K562 (cell line): ENCODE results near the gene MCC. TPM values are rescaled to one million over a fixed set of nuclear protein-coding genes. Genes with fewer than 3 reads are reported as not detected.
A peak's percentile ranks its signal among the peaks of the same experiment; 100 is the strongest.

Source experiments
- BCL6 ChIP-seq: fragments of 250-450 bp; sonication (Bioruptor Pico); IDR thresholded peaks from 2 replicates; pipeline ENCODE4 v1.4.0; 2020
- C11orf30 ChIP-seq: fragments of 450-650 bp; IDR thresholded peaks from 2 replicates; pipeline ENCODE4 v1.6.1; 2016; ENCODE audit warnings: low read depth, mild to moderate bottlenecking
- CBFA2T2 ChIP-seq: fragments of 450-650 bp; conservative IDR thresholded peaks from 2 replicates; pipeline ENCODE4 v1.6.1; 2017; ENCODE audit warnings: mild to moderate bottlenecking
- CBFA2T3 ChIP-seq: fragments of 450-650 bp; IDR thresholded peaks from 2 replicates; pipeline ENCODE4 v1.6.1; 2017
- CBX8 ChIP-seq: fragments of 200-600 bp; sonication (generic); IDR thresholded peaks from 2 replicates; pipeline ENCODE4 v1.6.1; 2012; ENCODE audit warnings: borderline replicate concordance, mixed run types, low read depth, mild to moderate bottlenecking, moderate library complexity, mixed read lengths, low read length, control low read depth, inconsistent platforms; ENCODE audit not compliant: poor library complexity, severe bottlenecking; ENCODE audit errors: extremely low read depth
- FOXA3 ChIP-seq, 2 experiments: fragments of 450-650 bp in 1 of 2; sonication (generic) in 1 of 2; formaldehyde crosslinking; IDR thresholded peaks in 1 of 2; conservative IDR thresholded peaks in 1 of 2; 2 replicates each; pipeline versions ENCODE4 v1.4.0 to v1.8.0; 2020 to 2022; ENCODE audit warnings: mild to moderate bottlenecking in 2 of 2, missing genetic modification reagents in 1 of 2
- HNRNPH1 ChIP-seq: fragments of 200-400 bp; formaldehyde crosslinking; optimal IDR thresholded peaks from 2 replicates; pipeline ENCODE3; 2017; ENCODE audit warnings: low read depth, mild to moderate bottlenecking, low read length, moderate library complexity
- KDM1A ChIP-seq, 2 experiments: fragments of 450-650 bp; IDR thresholded peaks; 2 replicates each; pipeline ENCODE4 v1.6.1; 2016; ENCODE audit warnings: mild to moderate bottlenecking in 2 of 2
- MEF2A ChIP-seq: IDR thresholded peaks from 2 replicates; pipeline ENCODE4 v1.6.1; 2011; ENCODE audit warnings: low read depth, mild to moderate bottlenecking, low read length, moderate library complexity; ENCODE audit not compliant: control insufficient read depth
- RBM17 ChIP-seq: fragments of 200-400 bp; formaldehyde crosslinking; IDR thresholded peaks from 2 replicates; pipeline ENCODE4 v1.6.1; 2017; ENCODE audit warnings: low read depth, mild to moderate bottlenecking, low read length, borderline replicate concordance
- SMARCA4 ChIP-seq: fragments of 450-650 bp; IDR thresholded peaks from 2 replicates; pipeline ENCODE4 v1.6.1; 2016
- STAG1 ChIP-seq: sonication (generic); formaldehyde crosslinking; IDR thresholded peaks from 2 replicates; pipeline ENCODE4 v1.5.0; 2020; ENCODE audit warnings: missing genetic modification reagents, borderline replicate concordance
- TAF1 ChIP-seq: IDR thresholded peaks from 2 replicates; pipeline ENCODE4 v1.6.1; 2011; ENCODE audit warnings: mild to moderate bottlenecking, low read length, moderate library complexity; ENCODE audit not compliant: insufficient read depth, control insufficient read depth, severe bottlenecking; ENCODE audit errors: extremely low read depth
- ZNF232 ChIP-seq: sonication (generic); formaldehyde crosslinking; IDR thresholded peaks from 2 replicates; pipeline ENCODE4 v1.8.0; 2022; ENCODE audit warnings: mild to moderate bottlenecking, missing genetic modification reagents
- ZNF347 ChIP-seq: fragments of 450-650 bp; formaldehyde crosslinking; IDR thresholded peaks from 2 replicates; pipeline ENCODE4 v1.4.0; 2020; ENCODE audit warnings: low read depth, mild to moderate bottlenecking, moderate library complexity
- ZNF644 ChIP-seq: fragments of 200-800 bp; sonication (Bioruptor generic); IDR thresholded peaks from 2 replicates; pipeline ENCODE4 v1.6.1; 2016; ENCODE audit warnings: low read depth, missing genetic modification characterization, missing compliant biosample characterization
- ZNF77 ChIP-seq: fragments of 250-450 bp; sonication (Bioruptor Pico); IDR thresholded peaks from 2 replicates; pipeline ENCODE4 v1.5.0; 2020
- polyA plus RNA-seq, 8 experiments: library from polyadenylated mRNA; depleted of rRNA in 4 of 8; stranded (reverse) in 5 of 8; unstranded in 3 of 8; fragments of >200 nt; fragmentation: Nextera tagmentation in 2 of 8; fragmentation: Illumina TruSeq in 1 of 8; extraction: Ambion mirVana in 2 of 8; extraction: Trizol in 1 of 8; gene quantifications; 2 replicates each; pipeline versions ENCODE4 v1.2.1 to v1.2.3, GENCODE V29; 2011 to 2014; ENCODE audit warnings: inconsistent platforms in 1 of 8, missing spikeins in 1 of 8
- total RNA-seq, 7 experiments: library from RNA; depleted of rRNA in 6 of 7; stranded (reverse); fragments of >200 nt in 6 of 7; fragmentation: Illumina TruSeq in 2 of 7; extraction: Trizol in 2 of 7; gene quantifications; 2 replicates each; pipeline versions ENCODE4 v1.2.1 to v1.2.3, GENCODE V29; 2011 to 2021; ENCODE audit warnings: low replicate concordance in 1 of 7
- TF ChIP-seq, protein P1 (sequence below), 2 experiments: IDR thresholded peaks in 1 of 2; conservative IDR thresholded peaks in 1 of 2; 2 replicates each; pipeline ENCODE4 v1.6.1; 2016; ENCODE audit warnings: low read depth in 2 of 2, mild to moderate bottlenecking in 1 of 2, missing compliant biosample characterization in 1 of 2, missing genetic modification characterization in 1 of 2, moderate library complexity in 1 of 2
- TF ChIP-seq, protein P2 (sequence below): fragments of 250-450 bp; sonication (Bioruptor Pico); IDR thresholded peaks from 2 replicates; pipeline ENCODE4 v1.4.0; 2020; ENCODE audit warnings: borderline replicate concordance
- TF ChIP-seq, protein P3 (sequence below): sonication (generic); formaldehyde crosslinking; IDR thresholded peaks from 2 replicates; pipeline ENCODE4 v1.5.0; 2020; ENCODE audit warnings: missing genetic modification reagents

Gene MCC
- total and polyA plus RNA-seq, 9 of the 15 experiments (the other 6 are each of a cell fraction or from before 2014, with no cell fraction given) = 0.04 to 0.24 (median 0.06) TPM; not detected in 1

DNA sequence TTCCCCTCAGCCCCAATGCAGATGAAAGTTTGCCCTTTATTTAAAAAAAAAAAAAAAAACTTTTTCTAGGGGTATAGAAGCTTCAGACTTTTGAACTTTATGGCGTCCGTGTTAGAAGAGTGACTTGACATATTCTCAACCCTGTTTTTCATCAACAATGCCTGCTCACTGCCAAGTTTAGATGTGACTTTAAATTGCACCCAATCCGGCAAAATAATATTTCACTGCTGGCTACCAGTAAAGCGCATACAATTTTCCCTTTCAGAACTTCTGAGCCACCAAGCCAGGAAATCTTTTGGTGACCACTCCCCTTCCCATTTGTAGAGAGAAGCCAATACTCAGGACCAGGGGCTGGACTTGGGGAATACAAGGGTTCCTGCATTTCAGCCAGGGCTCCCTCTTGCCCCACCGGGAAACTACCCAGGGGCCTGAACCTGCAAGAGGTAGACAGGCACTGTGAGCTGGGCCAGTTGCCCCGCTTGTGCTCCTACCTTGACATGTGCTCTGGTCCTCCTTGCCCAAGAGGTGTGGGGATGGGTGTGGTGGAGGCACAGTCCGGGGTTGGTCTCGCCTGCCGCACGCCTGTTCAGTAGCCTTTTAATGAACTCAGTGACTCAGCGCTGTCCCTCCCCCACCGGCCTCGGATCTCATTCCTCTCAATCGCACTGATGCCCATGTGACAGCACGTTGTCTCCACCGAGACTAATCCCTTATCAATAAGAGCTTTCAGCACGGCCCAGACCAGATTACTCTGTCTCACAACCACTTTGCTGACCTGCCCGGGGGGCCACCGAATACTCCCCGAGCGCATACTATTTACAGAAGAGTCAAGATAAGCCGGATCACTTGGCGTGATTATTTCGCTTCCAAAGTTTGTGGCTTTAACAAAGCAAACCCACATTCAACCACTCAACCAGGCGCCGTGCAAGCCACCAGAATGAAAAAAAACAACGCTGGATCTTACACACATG is 285.2 kb downstream of the MCC start (continued):
- TF ChIP-seq, protein P1, sequence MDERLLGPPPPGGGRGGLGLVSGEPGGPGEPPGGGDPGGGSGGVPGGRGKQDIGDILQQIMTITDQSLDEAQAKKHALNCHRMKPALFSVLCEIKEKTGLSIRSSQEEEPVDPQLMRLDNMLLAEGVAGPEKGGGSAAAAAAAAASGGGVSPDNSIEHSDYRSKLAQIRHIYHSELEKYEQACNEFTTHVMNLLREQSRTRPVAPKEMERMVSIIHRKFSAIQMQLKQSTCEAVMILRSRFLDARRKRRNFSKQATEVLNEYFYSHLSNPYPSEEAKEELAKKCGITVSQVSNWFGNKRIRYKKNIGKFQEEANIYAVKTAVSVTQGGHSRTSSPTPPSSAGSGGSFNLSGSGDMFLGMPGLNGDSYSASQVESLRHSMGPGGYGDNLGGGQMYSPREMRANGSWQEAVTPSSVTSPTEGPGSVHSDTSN (CRISPR knock-in tag; IDR thresholded peaks at IDR 0.05; ENCODE audit: low read depth) = no peak
- TF ChIP-seq, protein P1 (tag; conservative IDR thresholded peaks at IDR 0.05; ENCODE audit: low read depth) = peak; percentile 35; the same call in 1 of the 2 replicates
- TF ChIP-seq RBM17 = no peak
- TF ChIP-seq CBX8 = no peak
- no peak for TF ChIP-seq BCL6
- TF ChIP-seq, protein P2, sequence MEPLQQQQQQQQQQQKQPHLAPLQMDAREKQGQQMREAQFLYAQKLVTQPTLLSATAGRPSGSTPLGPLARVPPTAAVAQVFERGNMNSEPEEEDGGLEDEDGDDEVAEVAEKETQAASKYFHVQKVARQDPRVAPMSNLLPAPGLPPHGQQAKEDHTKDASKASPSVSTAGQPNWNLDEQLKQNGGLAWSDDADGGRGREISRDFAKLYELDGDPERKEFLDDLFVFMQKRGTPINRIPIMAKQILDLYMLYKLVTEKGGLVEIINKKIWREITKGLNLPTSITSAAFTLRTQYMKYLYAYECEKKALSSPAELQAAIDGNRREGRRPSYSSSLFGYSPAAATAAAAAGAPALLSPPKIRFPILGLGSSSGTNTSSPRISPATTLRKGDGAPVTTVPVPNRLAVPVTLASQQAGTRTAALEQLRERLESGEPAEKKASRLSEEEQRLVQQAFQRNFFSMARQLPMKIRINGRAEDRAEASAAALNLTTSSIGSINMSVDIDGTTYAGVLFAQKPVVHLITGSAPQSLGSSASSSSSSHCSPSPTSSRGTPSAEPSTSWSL (CRISPR knock-in tag) = no peak
- no peak for TF ChIP-seq ZNF644 (tag)
- no peak for TF ChIP-seq ZNF347
- peak; percentile 48 for TF ChIP-seq CBFA2T2
- TF ChIP-seq C11orf30 = peak; percentile 37; the same call in 1 of the 2 replicates
- no peak for TF ChIP-seq ZNF232 (CRISPR knock-in tag)
- TF ChIP-seq FOXA3 (CRISPR knock-in tag; conservative IDR thresholded peaks at IDR 0.05 in 1 of 2, IDR thresholded peaks at IDR 0.05 in 1 of 2) = 0 out of 4 replicates have a peak, but pooled peaks of 1 of the 2 experiments have one; percentile 7
- no peak for TF ChIP-seq STAG1 (CRISPR knock-in tag)
- peak; percentile 70 for TF ChIP-seq CBFA2T3
- no peak for TF ChIP-seq TAF1
- TF ChIP-seq KDM1A (IDR thresholded peaks at IDR 0.05) = peak; percentile 75 to 76; a peak in 3 of 4 replicates
- no peak for TF ChIP-seq MEF2A
- peak; percentile 15; the same call in 1 of the 2 replicates for TF ChIP-seq SMARCA4
- TF ChIP-seq, protein P3, sequence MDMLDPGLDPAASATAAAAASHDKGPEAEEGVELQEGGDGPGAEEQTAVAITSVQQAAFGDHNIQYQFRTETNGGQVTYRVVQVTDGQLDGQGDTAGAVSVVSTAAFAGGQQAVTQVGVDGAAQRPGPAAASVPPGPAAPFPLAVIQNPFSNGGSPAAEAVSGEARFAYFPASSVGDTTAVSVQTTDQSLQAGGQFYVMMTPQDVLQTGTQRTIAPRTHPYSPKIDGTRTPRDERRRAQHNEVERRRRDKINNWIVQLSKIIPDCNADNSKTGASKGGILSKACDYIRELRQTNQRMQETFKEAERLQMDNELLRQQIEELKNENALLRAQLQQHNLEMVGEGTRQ (CRISPR knock-in tag) = peak; percentile 22; the same call in 1 of the 2 replicates
- TF ChIP-seq ZNF77 = no peak
- no peak for TF ChIP-seq HNRNPH1
